T47D (cell line): ENCODE measurements around the gene CRIM1.

ENCODE experiments used
- DNase-seq, 2 experiments: peaks; one replicate each; pipeline versions ENCODE4 v3.0.0 to v3.0.0-alpha.2; 2011 to 2012; ENCODE audit warnings: low read depth in 1 of 2, low spot score in 1 of 2
- JUND ChIP-seq: IDR thresholded peaks from 2 replicates; pipeline ENCODE4 v1.6.1; 2012; ENCODE audit warnings: low read depth
- in situ Hi-C: cut with HindIII; loops from 2 replicates; pipeline ENCODE4 v1.10.0; 2016; ENCODE audit warnings: low sequenced_read_pairs, low pct_unique_long_range_greater_than_20kb

The CRIM1 gene

GRCh38 chr2:36464006-36464721, 108.6 kb downstream of the CRIM1 start:
- TF ChIP-seq JUND: no peak
- in situ Hi-C loops: no loop called here
- no peak for DNase-seq

GRCh38 chr2:36466135-36466534, 110.6 kb downstream of the CRIM1 start:
- no peak for TF ChIP-seq JUND
- DNase-seq: no peak
- in situ Hi-C loops: no loop called here

GRCh38 chr2:36468463-36469105, 113.0 kb downstream of the CRIM1 start:
- no peak for DNase-seq
- in situ Hi-C loops: no loop called here
- TF ChIP-seq JUND: no peak

- TF ChIP-seq JUND: no peak
- in situ Hi-C loops: no loop called here
These were observed 113.5 kb downstream of the CRIM1 start for GRCh38 chr2:36469106-36469477.

GRCh38 chr2:36469710-36470109, 114.1 kb downstream of the CRIM1 start:
- in situ Hi-C loops: no loop called here
- no peak for DNase-seq
- no peak for TF ChIP-seq JUND

More at GRCh38 chr2:36469106-36469477, 113.5 kb downstream of the CRIM1 start:
- DNase-seq: no peak

GRCh38 chr2:36473230-36473629, 117.7 kb downstream of the CRIM1 start:
- no peak for TF ChIP-seq JUND
- in situ Hi-C loops: no loop called here
- no peak for DNase-seq

- TF ChIP-seq JUND: no peak
- in situ Hi-C loops: no loop called here
- DNase-seq: no peak
These were observed 120.8 kb downstream of the CRIM1 start for GRCh38 chr2:36476411-36476810.

GRCh38 chr2:36477315-36477714, 121.7 kb downstream of the CRIM1 start:
- no peak for DNase-seq
- in situ Hi-C loops: no loop called here

GRCh38 chr2:36477746-36478145, 122.2 kb downstream of the CRIM1 start:
- DNase-seq: no peak
- in situ Hi-C loops: no loop called here
- TF ChIP-seq JUND: no peak

More at GRCh38 chr2:36477315-36477714, 121.7 kb downstream of the CRIM1 start:
- TF ChIP-seq JUND: no peak

- no peak for DNase-seq
- no peak for TF ChIP-seq JUND
- in situ Hi-C loops: no loop called here
These were observed 122.8 kb downstream of the CRIM1 start for GRCh38 chr2:36478332-36478738.

GRCh38 chr2:36478999-36479398, 123.4 kb downstream of the CRIM1 start:
- TF ChIP-seq JUND: no peak
- DNase-seq: no peak
- in situ Hi-C loops: no loop called here

- no peak for TF ChIP-seq JUND
- in situ Hi-C loops: no loop called here
- no peak for DNase-seq
These were observed 123.8 kb downstream of the CRIM1 start for GRCh38 chr2:36479406-36479805.

- TF ChIP-seq JUND: no peak
- no peak for DNase-seq
- in situ Hi-C loops: no loop called here
These were observed 124.5 kb downstream of the CRIM1 start for GRCh38 chr2:36480028-36480427.
